Endothelial cell of umbilical vein (primary cell): Measurements from ENCODE around the gene CEBPA. TPM values are rescaled to one million over a fixed set of nuclear protein-coding genes. Genes with fewer than 3 reads are reported as not detected.

Experiments
- BruUV-seq: library from RNA; stranded (reverse); fragments of 400-500 nt; replicated peaks from 2 replicates; lab custom pipeline; 2021; lab: Mats Ljungman, UMichigan
- CTCF ChIA-PET: fragments of 300-600, 350-600 bp; sonication (Branson Sonifier 250); formaldehyde crosslinking; loops from one replicate; lab custom pipeline; 2021; ENCODE audit warnings: antibody characterized with exemption, inconsistent platforms; lab: Charles Lee
- POLR2A ChIA-PET: fragments of 300-600, 350-600 bp; sonication (Branson Sonifier 250); formaldehyde crosslinking; loops from one replicate; lab custom pipeline; 2021; ENCODE audit warnings: antibody characterized with exemption, inconsistent platforms; lab: Charles Lee
- DNase-seq: peaks from one replicate; pipeline ENCODE4 v3.0.0-alpha.2; 2011; ENCODE audit warnings: low read depth, low spot score
- FAIRE-seq: peaks from 2 replicates; lab custom pipeline; 2011; peaks lifted over from hg19 to GRCh38; lab: Jason Lieb, UNC
- H2AFZ ChIP-seq: 2 replicates; pipeline ENCODE4 v1.6.0; 2012; ENCODE audit warnings: low read depth, low read length, control low read depth, inconsistent platforms
- H3K27ac ChIP-seq: 2 replicates; pipeline ENCODE4 v1.5.1; 2011; ENCODE audit warnings: low read depth, mild to moderate bottlenecking, control low read depth, low read length, moderate library complexity; ENCODE audit not compliant: insufficient read depth
- H3K27me3 ChIP-seq, 2 experiments: 2 replicates each; pipeline versions ENCODE4 v1.6.0 to v1.6.1; 2011; ENCODE audit warnings: low read length in 2 of 2, mixed read lengths in 1 of 2; ENCODE audit not compliant: control insufficient read depth in 2 of 2, insufficient read depth in 2 of 2
- H3K36me3 ChIP-seq, 2 experiments: 2 replicates in 1 of 2; 3 replicates in 1 of 2; pipeline ENCODE4 v1.5.1; 2011; ENCODE audit warnings: low read length in 2 of 2, mild to moderate bottlenecking in 1 of 2, moderate library complexity in 1 of 2; ENCODE audit not compliant: control insufficient read depth in 2 of 2, insufficient read depth in 2 of 2; ENCODE audit errors: extremely low read depth in 1 of 2
- H3K4me1 ChIP-seq: 3 replicates; pipeline ENCODE4 v1.5.1; 2011; ENCODE audit warnings: mild to moderate bottlenecking, low read length; ENCODE audit not compliant: control insufficient read depth, insufficient read depth; ENCODE audit errors: extremely low read depth
- H3K4me2 ChIP-seq: 2 replicates; pipeline ENCODE4 v1.6.1; 2011; ENCODE audit warnings: low read length, control low read depth, mixed read lengths; ENCODE audit not compliant: insufficient read depth
- H3K4me3 ChIP-seq, 3 experiments: fragments of 200-600 bp in 1 of 3; sonication (generic), shearing (Covaris generic) in 1 of 3; replicated peaks in 1 of 3; 2 replicates each; pipeline ENCODE4 v1.5.1; 2011 to 2016; ENCODE audit warnings: control low read depth in 3 of 3, low read length in 3 of 3, mild to moderate bottlenecking in 2 of 3, inconsistent platforms in 1 of 3, low read depth in 1 of 3, moderate library complexity in 1 of 3; ENCODE audit not compliant: insufficient read depth in 1 of 3
- H3K79me2 ChIP-seq: 2 replicates; pipeline ENCODE4 v1.6.0; 2012; ENCODE audit warnings: low read length, inconsistent platforms; ENCODE audit not compliant: control insufficient read depth, insufficient read depth
- H3K9ac ChIP-seq: replicated peaks from 2 replicates; pipeline ENCODE3; 2011; ENCODE audit warnings: low read length, control low read depth; ENCODE audit not compliant: insufficient read depth; ENCODE audit errors: extremely low read depth
- H3K9me1 ChIP-seq: replicated peaks from 3 replicates; pipeline ENCODE4 v1.6.0; 2011; ENCODE audit warnings: mild to moderate bottlenecking, low read length; ENCODE audit not compliant: control insufficient read depth, insufficient read depth; ENCODE audit errors: extremely low read depth
- H3K9me3 ChIP-seq: replicated peaks from 2 replicates; pipeline ENCODE4 v1.5.1; 2012; ENCODE audit warnings: low read length, inconsistent platforms; ENCODE audit not compliant: control insufficient read depth, insufficient read depth
- H4K20me1 ChIP-seq: replicated peaks from 2 replicates; pipeline ENCODE3; 2011; ENCODE audit warnings: mild to moderate bottlenecking, low read length; ENCODE audit not compliant: control insufficient read depth, insufficient read depth; ENCODE audit errors: extremely low read depth
- CTCF ChIP-seq, 2 donors: IDR thresholded peaks; 1 replicate in 1 of 2; 2 replicates in 1 of 2; pipeline ENCODE4 v1.5.1; 2011; ENCODE audit warnings: low read length in 2 of 2, mild to moderate bottlenecking in 2 of 2, moderate library complexity in 2 of 2, control low read depth in 1 of 2, inconsistent platforms in 1 of 2, low read depth in 1 of 2; ENCODE audit not compliant: insufficient read depth in 1 of 2; ENCODE audit errors: extremely low read depth in 1 of 2
- EZH2 ChIP-seq: IDR thresholded peaks from 2 replicates; pipeline ENCODE4 v1.6.1; 2012; ENCODE audit warnings: borderline replicate concordance, low read depth, mild to moderate bottlenecking, moderate library complexity, low read length, inconsistent platforms; ENCODE audit not compliant: severe bottlenecking
- FOS ChIP-seq: IDR thresholded peaks from 2 replicates; pipeline ENCODE4 v1.6.1; 2011; ENCODE audit warnings: mild to moderate bottlenecking, low read length, moderate library complexity, borderline replicate concordance; ENCODE audit not compliant: insufficient read depth
- GATA2 ChIP-seq: IDR thresholded peaks from 2 replicates; pipeline ENCODE4 v1.7.0; 2011; ENCODE audit warnings: low read depth, mild to moderate bottlenecking, moderate library complexity, mixed read lengths, low read length; ENCODE audit not compliant: insufficient read length, insufficient read depth
- JUN ChIP-seq: IDR thresholded peaks from 2 replicates; pipeline ENCODE4 v1.6.1; 2011; ENCODE audit warnings: borderline replicate concordance, low read depth; ENCODE audit not compliant: insufficient read length, insufficient read depth
- MYC ChIP-seq: IDR thresholded peaks from one replicate; pipeline ENCODE4 v1.6.1; 2011; ENCODE audit warnings: mild to moderate bottlenecking, low read depth, low read length
- POLR2A ChIP-seq: IDR thresholded peaks from 2 replicates; pipeline ENCODE4 v1.6.1; 2012; ENCODE audit warnings: low read depth, mild to moderate bottlenecking, control low read depth, low read length
- POLR2AphosphoS5 ChIP-seq: IDR thresholded peaks from 2 replicates; pipeline ENCODE4 v1.6.1; 2012; ENCODE audit warnings: low read depth, mild to moderate bottlenecking, control low read depth, low read length, moderate library complexity; ENCODE audit not compliant: insufficient read depth
- dilution Hi-C: fragments of 300-500 bp; cut with MboI; formaldehyde crosslinking; loops from one replicate; pipeline ENCODE4 v1.15.0; 2019; ENCODE audit warnings: low sequenced_read_pairs; ENCODE audit not compliant: extremely low pct_ligation_motif_present
- intact Hi-C: fragments of 100-400 bp; cut with micrococcal nuclease; formaldehyde crosslinking; loops from one replicate; pipeline ENCODE4 v1.10.0; 2022
- polyA plus RNA-seq, 4 experiments: library from polyadenylated mRNA; depleted of rRNA in 3 of 4; stranded (reverse) in 3 of 4; unstranded in 1 of 4; fragments of >200 nt; gene quantifications; 2 replicates each; pipeline versions ENCODE4 v1.2.1 to v1.2.3, GENCODE V29; 2011 to 2012; ENCODE audit warnings: missing spikeins in 1 of 4
- total RNA-seq: library from RNA; stranded (reverse); gene quantifications from 2 replicates; pipeline ENCODE4 v1.2.3, GENCODE V29; 2021
- TF ChIP-seq, protein P1 (sequence below): IDR thresholded peaks from 2 replicates; pipeline ENCODE4 v1.6.1; 2011; ENCODE audit not compliant: insufficient read depth, insufficient read length

The CEBPA gene
- total and polyA plus RNA-seq, 2 donors (not counting 3 experiments of a cell fraction or from before 2014, with no cell fraction given), result 0.06 TPM; not detected in 1

- H2AFZ ChIP-seq, result no peak overlapping the region
- peaks cover 9% of the 10 kb centered on the region for H3K4me1 ChIP-seq
- no peak overlapping the region for H3K4me2 ChIP-seq
- dilution Hi-C loops, result no loop called here
- H3K79me2 ChIP-seq, result no peaks in the 10 kb centered on the region
- FAIRE-seq (no peak), DNase-seq (no peak)
- ChIA-PET POLR2A (no interaction called here), CTCF (no interaction called here)
- H4K20me1 ChIP-seq, result no peaks in the 10 kb centered on the region
- BruUV-seq, result no TSS peak
- no peak overlapping the region for H3K9ac ChIP-seq
- H3K27me3 ChIP-seq, result peaks cover 23 to 42% of the 10 kb centered on the region in 2 experiments
- H3K36me3 ChIP-seq, result no peaks in the 10 kb centered on the region
- no peak overlapping the region for H3K4me3 ChIP-seq
- H3K9me1 ChIP-seq, result no peaks in the 10 kb centered on the region
- TF ChIP-seq POLR2A (no peak), POLR2AphosphoS5 (no peak), MYC (no peak), FOS (no peak), GATA2 (no peak), JUN (no peak), CTCF (IDR thresholded peaks at IDR 0.05; ENCODE audit: extremely low read depth in 1 of 2, insufficient read depth in 1 of 2, low read depth in 1 of 2, low read length in 2 of 2) (no peak), EZH2 (no peak)
- TF ChIP-seq, protein P1, sequence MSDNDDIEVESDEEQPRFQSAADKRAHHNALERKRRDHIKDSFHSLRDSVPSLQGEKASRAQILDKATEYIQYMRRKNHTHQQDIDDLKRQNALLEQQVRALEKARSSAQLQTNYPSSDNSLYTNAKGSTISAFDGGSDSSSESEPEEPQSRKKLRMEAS, result no peak
- intact Hi-C loops, result loop anchor here (5.0 kb wide), 1 partner anchor 92 kb away; no protein-coding TSS in a partner anchor
- no peak overlapping the region for H3K27ac ChIP-seq
- H3K9me3 ChIP-seq, result no peaks in the 10 kb centered on the region
Observed at GRCh38 chr19:33304760-33305647, 2.7 kb upstream of the CEBPA start.
